GM12874 (cell line): Measurements from ENCODE around the gene SIRT1.

Experiments
- CTCF ChIP-seq: IDR thresholded peaks from 2 replicates; pipeline ENCODE4 v1.5.1; 2011; ENCODE audit warnings: low read depth, mild to moderate bottlenecking, control low read depth, low read length, moderate library complexity; ENCODE audit not compliant: insufficient read depth

Gene SIRT1

GRCh38 chr10:67864607-67865371 is 19.7 kb upstream of the SIRT1 start:
- no peak for TF ChIP-seq CTCF

GRCh38 chr10:67868132-67868531 is 16.3 kb upstream of the SIRT1 start:
- TF ChIP-seq CTCF = no peak

- TF ChIP-seq CTCF = no peak
These were observed 14.5 kb upstream of the SIRT1 start for GRCh38 chr10:67869996-67870395.

GRCh38 chr10:67875340-67876238 is 8.9 kb upstream of the SIRT1 start:
- TF ChIP-seq CTCF = no peak

- no peak for TF ChIP-seq CTCF
These were observed 6.3 kb upstream of the SIRT1 start for GRCh38 chr10:67878133-67878532.

GRCh38 chr10:67883710-67884312 is 645 bp upstream of the SIRT1 start:
- no peak for TF ChIP-seq CTCF

- no peak for TF ChIP-seq CTCF
These were observed 600 bp downstream of the SIRT1 start for GRCh38 chr10:67884842-67885670.
